DND-41 (cell line): ENCODE results near the gene VRTN.
"Not testable (repeated sequence)": the region's sequence is repeated elsewhere in the genome, so short reads cannot be mapped to it uniquely, and the experiment has no call there.

ENCODE experiments used
- ATAC-seq: fragments of 200-7000 bp; cut with Tn5 transposase; 3 replicates; pipeline ENCODE4 v1.9.1; 2021; ENCODE audit warnings: low read depth; ENCODE audit not compliant: insufficient read depth
- DNase-seq: peaks from one replicate; pipeline ENCODE4 v3.0.0-alpha.2; 2020
- H2AFZ ChIP-seq: 2 replicates; pipeline ENCODE4 v1.6.0; 2012; ENCODE audit warnings: low read depth, low read length
- H3K27ac ChIP-seq: 2 replicates; pipeline ENCODE4 v1.5.1; 2012; ENCODE audit warnings: low read length, inconsistent platforms
- H3K27me3 ChIP-seq: fragments of 200-600 bp; sonication (generic); 2 replicates; pipeline ENCODE4 v1.6.0; 2012; ENCODE audit warnings: low read length, mild to moderate bottlenecking, inconsistent platforms; ENCODE audit not compliant: insufficient read depth, poor library complexity
- H3K36me3 ChIP-seq: 2 replicates; pipeline ENCODE4 v1.5.1; 2012; ENCODE audit warnings: low read length, inconsistent platforms; ENCODE audit not compliant: insufficient read depth
- H3K4me1 ChIP-seq: 2 replicates; pipeline ENCODE4 v1.5.1; 2012; ENCODE audit warnings: mild to moderate bottlenecking, low read length; ENCODE audit not compliant: insufficient read depth
- H3K4me2 ChIP-seq: 2 replicates; pipeline ENCODE4 v1.6.0; 2012; ENCODE audit warnings: mild to moderate bottlenecking, moderate library complexity, low read length, inconsistent platforms; ENCODE audit not compliant: insufficient read depth
- H3K4me3 ChIP-seq, 2 experiments: fragments of 200-600 bp in 1 of 2; shearing (Covaris generic) in 1 of 2; 2 replicates each; pipeline ENCODE4 v1.5.1; 2012 to 2016; ENCODE audit warnings: inconsistent platforms in 2 of 2, low read length in 2 of 2, mild to moderate bottlenecking in 2 of 2, low read depth in 1 of 2, moderate library complexity in 1 of 2
- H3K79me2 ChIP-seq: 2 replicates; pipeline ENCODE4 v1.6.0; 2012; ENCODE audit warnings: low read length, inconsistent platforms; ENCODE audit not compliant: insufficient read depth
- H3K9ac ChIP-seq: 2 replicates; pipeline ENCODE4 v1.6.0; 2012; ENCODE audit warnings: low read depth, mild to moderate bottlenecking, inconsistent platforms, low read length, moderate library complexity
- H3K9me3 ChIP-seq: 2 replicates; pipeline ENCODE4 v1.5.1; 2012; ENCODE audit warnings: low read length, moderate library complexity, mild to moderate bottlenecking, inconsistent platforms; ENCODE audit not compliant: insufficient read depth, severe bottlenecking
- H4K20me1 ChIP-seq: 2 replicates; pipeline ENCODE4 v1.6.0; 2012; ENCODE audit warnings: low read length; ENCODE audit not compliant: insufficient read depth
- CTCF ChIP-seq: IDR thresholded peaks from 2 replicates; pipeline ENCODE4 v1.5.1; 2012; ENCODE audit warnings: borderline replicate concordance, low read length, moderate library complexity, mild to moderate bottlenecking; ENCODE audit not compliant: poor library complexity, severe bottlenecking; ENCODE audit errors: extremely low read depth
- EZH2 ChIP-seq: IDR thresholded peaks from 3 replicates; pipeline ENCODE4 v1.6.1; 2012; ENCODE audit warnings: borderline replicate concordance, low read depth, mild to moderate bottlenecking, moderate library complexity, low read length, inconsistent platforms; ENCODE audit not compliant: severe bottlenecking

Gene VRTN

GRCh38 chr14:74382231-74382630 is 34.0 kb downstream of the VRTN start:
- H3K36me3 ChIP-seq = no peaks in the 10 kb centered on the region
- H4K20me1 ChIP-seq = no peaks in the 10 kb centered on the region
- no peak overlapping the region for H3K4me2 ChIP-seq
- H3K79me2 ChIP-seq = no peaks in the 10 kb centered on the region
- no peak for TF ChIP-seq EZH2
- no peak for TF ChIP-seq CTCF
- H3K27ac ChIP-seq = no peak overlapping the region
- no peak overlapping the region for H3K9ac ChIP-seq
- no peaks in the 10 kb centered on the region for H3K9me3 ChIP-seq
- H3K4me3 ChIP-seq = no peak overlapping the region
- H2AFZ ChIP-seq = no peak overlapping the region
- no peaks in the 10 kb centered on the region for H3K4me1 ChIP-seq
- no peak for DNase-seq
- no peaks in the 10 kb centered on the region for H3K27me3 ChIP-seq
- no peak for ATAC-seq

GRCh38 chr14:74389980-74390379 is 41.7 kb downstream of the VRTN start:
- Histone ChIP-seq H2AFZ (no peak overlapping the region), H4K20me1 (no peaks in the 10 kb centered on the region), H3K4me2 (no peak overlapping the region), H3K4me3 (no peak overlapping the region), H3K27ac (no peak overlapping the region), H3K9ac (no peak overlapping the region), H3K79me2 (no peaks in the 10 kb centered on the region), H3K4me1 (no peaks in the 10 kb centered on the region), H3K36me3 (no peaks in the 10 kb centered on the region), H3K9me3 (no peaks in the 10 kb centered on the region), H3K27me3 (peaks cover 12% of the 10 kb centered on the region)
- ATAC-seq (no peak), DNase-seq (no peak)
- no peak for TF ChIP-seq EZH2
- no peak for TF ChIP-seq CTCF

- not testable (repeated sequence) for H3K27ac ChIP-seq, H3K9me3 ChIP-seq, H3K9ac ChIP-seq, H3K36me3 ChIP-seq, H3K4me1 ChIP-seq, H3K79me2 ChIP-seq, H2AFZ ChIP-seq, H4K20me1 ChIP-seq, ATAC-seq, H3K4me2 ChIP-seq, DNase-seq, H3K4me3 ChIP-seq
- H3K27me3 ChIP-seq = peaks cover 14% of the 10 kb centered on the region
These were observed 42.2 kb downstream of the VRTN start for GRCh38 chr14:74390505-74390904.

GRCh38 chr14:74391479-74391878 is 43.2 kb downstream of the VRTN start:
- H3K4me2 ChIP-seq = no peak overlapping the region
- ATAC-seq (no peak), DNase-seq (no peak)
- H3K36me3 ChIP-seq = no peaks in the 10 kb centered on the region
- H3K27ac ChIP-seq = no peak overlapping the region
- H3K4me1 ChIP-seq = no peaks in the 10 kb centered on the region
- no peaks in the 10 kb centered on the region for H3K79me2 ChIP-seq
- H2AFZ ChIP-seq = no peak overlapping the region
- H4K20me1 ChIP-seq = no peaks in the 10 kb centered on the region
- no peak overlapping the region for H3K4me3 ChIP-seq
- H3K27me3 ChIP-seq = peaks cover 20% of the 10 kb centered on the region
- no peaks in the 10 kb centered on the region for H3K9me3 ChIP-seq
- no peak overlapping the region for H3K9ac ChIP-seq
- TF ChIP-seq CTCF = no peak
- TF ChIP-seq EZH2 = no peak
